HG03175 (cell line): ENCODE results near the gene TTC9B.
"Not testable (repeated sequence)": the region's sequence is repeated elsewhere in the genome, so short reads cannot be mapped to it uniquely, and the experiment has no call there.

ENCODE experiments used
- ATAC-seq: cut with Tn5 transposase; IDR thresholded peaks from one replicate; pipeline ENCODE4 v1.9.1; 2021; ENCODE audit warnings: mild to moderate bottlenecking, moderate library complexity; ENCODE audit not compliant: unreplicated experiment

TTC9B gene

GRCh38 chr19:40175820-40176219 is 42.4 kb downstream of the TTC9B start:
- no peak for ATAC-seq

- ATAC-seq: no peak
These were observed 44.1 kb downstream of the TTC9B start for GRCh38 chr19:40174092-40174491.

GRCh38 chr19:40171293-40171692 is 46.9 kb downstream of the TTC9B start:
- not testable (repeated sequence) for ATAC-seq

GRCh38 chr19:40170303-40170989 is 47.7 kb downstream of the TTC9B start:
- not testable (repeated sequence) for ATAC-seq

- not testable (repeated sequence) for ATAC-seq
These were observed 48.5 kb downstream of the TTC9B start for GRCh38 chr19:40169482-40170302.
